ENCODE measurements around the gene S100A13.

GRCh38 chr1:153578936-153579335 lies 48.4 kb downstream of the S100A13 start:
- TF ChIP-seq CTCF (conservative IDR thresholded peaks at IDR 0.05 in 1 of 2, IDR thresholded peaks at IDR 0.05 in 1 of 2; ENCODE audit: extremely low read depth in 1 of 2, insufficient read depth in 1 of 2, low read depth in 1 of 2, low read length in 2 of 2) = no peak
- no peak for TF ChIP-seq EZH2 (IDR thresholded peaks at IDR 0.05; ENCODE audit: borderline replicate concordance, low read length)

Measured in mammary epithelial cell (primary cell).